ENCODE results near the gene CASK. TPM values are rescaled to one million over a fixed set of nuclear protein-coding genes. Genes with fewer than 3 reads are reported as not detected.

The CASK gene
- total and polyA plus RNA-seq, 4 donors = 3.6 to 14.8 (median 6.2) TPM

DNA sequence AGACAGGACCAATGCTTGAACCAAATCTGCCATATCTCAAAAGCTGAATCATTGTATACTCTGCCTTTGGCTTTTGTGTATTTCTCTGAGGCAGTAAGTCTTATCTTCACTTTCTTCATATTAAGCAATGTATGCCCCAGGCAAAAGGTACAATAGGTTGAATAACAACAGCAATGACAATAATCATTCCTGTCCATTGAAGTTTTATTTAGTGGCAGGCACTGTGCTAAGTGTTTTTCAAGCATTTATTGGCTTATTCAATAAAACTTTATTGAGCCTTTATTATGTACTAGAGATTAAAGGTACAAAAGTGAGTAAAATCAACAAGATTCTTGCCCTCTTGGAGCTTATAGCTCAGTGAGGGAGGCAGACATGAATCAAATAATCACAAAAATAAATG is 8.2 kb upstream of the CASK start:
- H3K9ac ChIP-seq (ENCODE audit: low read depth in 1 of 2, low read length in 2 of 2) = no peak overlapping the region
- no peak overlapping the region for H3K27ac ChIP-seq (ENCODE audit: low read depth in 1 of 2, low read length in 2 of 2)
- no peak for DNase-seq (ENCODE audit: low spot score)
- TF ChIP-seq, protein P1, sequence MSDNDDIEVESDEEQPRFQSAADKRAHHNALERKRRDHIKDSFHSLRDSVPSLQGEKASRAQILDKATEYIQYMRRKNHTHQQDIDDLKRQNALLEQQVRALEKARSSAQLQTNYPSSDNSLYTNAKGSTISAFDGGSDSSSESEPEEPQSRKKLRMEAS (IDR thresholded peaks at IDR 0.05) = no peak
- TF ChIP-seq EGR1 (IDR thresholded peaks at IDR 0.05; ENCODE audit: low read depth in 2 of 2) = no peak
- no peak for TF ChIP-seq FOXA2 (IDR thresholded peaks at IDR 0.05)
- no peak for TF ChIP-seq YY1 (IDR thresholded peaks at IDR 0.05)
- TF ChIP-seq TAF1 (conservative IDR thresholded peaks at IDR 0.05) = no peak
- no peak for TF ChIP-seq HNF4G (IDR thresholded peaks at IDR 0.05)
- no peak for TF ChIP-seq HNF4A (conservative IDR thresholded peaks at IDR 0.05)
- H3K4me1 ChIP-seq (ENCODE audit: control insufficient read depth in 4 of 4, insufficient read depth in 4 of 4, low read length in 3 of 4) = no peaks in the 10 kb centered on the region
- peaks cover 0 to 1% (median 0%) of the 10 kb centered on the region in 4 donors for H3K9me3 ChIP-seq (ENCODE audit: control insufficient read depth in 4 of 4, low read length in 3 of 4)
- H3K36me3 ChIP-seq (ENCODE audit: control insufficient read depth in 4 of 4, insufficient read depth in 3 of 4, low read depth in 1 of 4, low read length in 3 of 4) = no peaks in the 10 kb centered on the region
- no peaks in the 10 kb centered on the region for H3K27me3 ChIP-seq (ENCODE audit: control insufficient read depth in 4 of 4, insufficient read depth in 4 of 4, low read length in 3 of 4)
- H3K4me3 ChIP-seq (ENCODE audit: low read depth in 1 of 3, low read length in 3 of 3) = no peak overlapping the region

DNA sequence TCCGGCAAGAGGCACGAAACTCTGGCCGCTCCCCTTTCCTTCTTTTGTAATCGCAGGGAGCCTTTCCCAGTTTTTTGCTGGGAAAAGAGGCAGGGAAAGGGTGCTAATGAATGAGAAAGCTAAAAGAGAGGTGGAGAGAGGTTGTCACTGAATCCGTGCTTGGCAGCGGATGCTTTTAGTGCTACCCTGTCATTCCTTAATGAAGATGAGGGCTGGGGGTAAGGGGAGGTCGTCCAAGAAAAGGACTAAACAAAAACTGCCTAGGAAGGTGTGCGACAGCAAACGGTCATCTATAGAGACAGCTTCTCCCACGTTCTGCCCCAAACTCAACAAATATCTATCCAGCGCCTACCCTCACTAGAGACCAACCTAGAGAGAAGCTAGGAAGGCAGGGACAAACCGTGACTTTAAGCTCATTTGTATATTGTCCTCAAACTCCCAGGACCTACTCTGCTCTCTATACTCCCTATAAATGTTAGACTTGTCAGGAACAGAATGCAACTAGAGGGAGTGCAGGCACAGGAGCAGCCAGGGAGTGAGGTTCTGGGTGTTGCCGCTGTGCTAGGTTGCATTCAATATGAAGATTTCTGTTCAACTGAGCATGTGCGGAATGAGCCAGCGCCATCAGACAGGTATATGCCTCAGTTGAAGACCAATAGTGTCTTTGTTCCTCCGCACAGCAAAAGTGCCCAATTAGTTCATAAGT is 777 bp upstream of the CASK start:
- DNase-seq (ENCODE audit: low spot score) = no peak
- no peaks in the 10 kb centered on the region for H3K9me3 ChIP-seq (ENCODE audit: control insufficient read depth in 4 of 4, low read length in 3 of 4)
- TF ChIP-seq, protein P2, sequence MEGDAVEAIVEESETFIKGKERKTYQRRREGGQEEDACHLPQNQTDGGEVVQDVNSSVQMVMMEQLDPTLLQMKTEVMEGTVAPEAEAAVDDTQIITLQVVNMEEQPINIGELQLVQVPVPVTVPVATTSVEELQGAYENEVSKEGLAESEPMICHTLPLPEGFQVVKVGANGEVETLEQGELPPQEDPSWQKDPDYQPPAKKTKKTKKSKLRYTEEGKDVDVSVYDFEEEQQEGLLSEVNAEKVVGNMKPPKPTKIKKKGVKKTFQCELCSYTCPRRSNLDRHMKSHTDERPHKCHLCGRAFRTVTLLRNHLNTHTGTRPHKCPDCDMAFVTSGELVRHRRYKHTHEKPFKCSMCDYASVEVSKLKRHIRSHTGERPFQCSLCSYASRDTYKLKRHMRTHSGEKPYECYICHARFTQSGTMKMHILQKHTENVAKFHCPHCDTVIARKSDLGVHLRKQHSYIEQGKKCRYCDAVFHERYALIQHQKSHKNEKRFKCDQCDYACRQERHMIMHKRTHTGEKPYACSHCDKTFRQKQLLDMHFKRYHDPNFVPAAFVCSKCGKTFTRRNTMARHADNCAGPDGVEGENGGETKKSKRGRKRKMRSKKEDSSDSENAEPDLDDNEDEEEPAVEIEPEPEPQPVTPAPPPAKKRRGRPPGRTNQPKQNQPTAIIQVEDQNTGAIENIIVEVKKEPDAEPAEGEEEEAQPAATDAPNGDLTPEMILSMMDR (IDR thresholded peaks at IDR 0.05; ENCODE audit: low read depth, low read length, missing input control) = no peak
- TF ChIP-seq FOXA2 (IDR thresholded peaks at IDR 0.05) (no peak), TAF1 (conservative IDR thresholded peaks at IDR 0.05) (no peak), FOXA1 (IDR thresholded peaks at IDR 0.05) (no peak), RAD21 (IDR thresholded peaks at IDR 0.05) (peak; percentile 27 to 33), JUND (IDR thresholded peaks at IDR 0.05) (no peak), RXRA (IDR thresholded peaks at IDR 0.05) (no peak)
- WGBS = 2% methylated on average over 16 of the region's 16 CpGs
- peak overlapping the region; percentile 73 to 79 for H3K27ac ChIP-seq (ENCODE audit: low read depth in 1 of 2, low read length in 2 of 2)
- H3K36me3 ChIP-seq (ENCODE audit: control insufficient read depth in 4 of 4, insufficient read depth in 3 of 4, low read depth in 1 of 4, low read length in 3 of 4) = no peaks in the 10 kb centered on the region
- no peaks in the 10 kb centered on the region for H3K27me3 ChIP-seq (ENCODE audit: control insufficient read depth in 4 of 4, insufficient read depth in 4 of 4, low read length in 3 of 4)
- H3K9ac ChIP-seq (ENCODE audit: low read depth in 1 of 2, low read length in 2 of 2) = peak overlapping the region in 1 of 2 donors; percentile 66
- peak overlapping the region; percentile 67 to 76 (median 68) for H3K4me3 ChIP-seq (ENCODE audit: low read depth in 1 of 3, low read length in 3 of 3)
- H3K4me1 ChIP-seq (ENCODE audit: control insufficient read depth in 4 of 4, insufficient read depth in 4 of 4, low read length in 3 of 4) = peaks cover 0 to 4% (median 1%) of the 10 kb centered on the region in 4 donors

DNA sequence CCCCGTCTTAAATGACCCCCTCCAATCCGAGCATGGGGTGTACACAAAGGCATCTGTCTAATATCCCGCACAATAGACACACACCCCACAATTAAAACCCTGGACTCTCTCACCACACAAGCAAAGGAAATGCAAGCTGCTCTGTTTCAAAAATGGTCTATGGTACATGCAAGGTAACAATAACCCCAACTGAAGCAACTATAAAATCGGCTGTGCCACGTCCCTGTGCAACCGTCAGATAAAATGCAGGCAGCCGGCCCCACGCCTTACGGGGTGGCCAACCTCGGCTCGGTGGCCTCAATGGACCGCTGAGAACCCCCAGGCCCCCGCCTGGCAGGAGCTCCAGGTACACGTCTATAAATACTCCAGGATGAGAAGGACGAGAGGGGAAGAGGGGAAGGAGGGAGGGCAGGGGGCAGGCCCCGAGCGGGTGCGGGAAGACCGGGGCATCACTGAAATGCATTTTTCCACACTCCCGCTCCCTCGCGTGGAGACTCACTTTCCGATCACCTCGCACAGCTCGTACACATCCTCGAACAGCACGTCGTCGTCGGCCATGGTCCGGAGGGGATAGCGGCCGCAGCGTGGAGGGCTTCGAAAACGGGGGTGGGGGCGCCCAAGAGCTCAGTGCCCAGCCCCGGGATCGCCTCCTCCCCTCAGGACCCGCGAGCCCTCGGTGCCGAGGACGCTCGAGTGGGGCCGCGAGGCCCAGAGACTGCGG is 763 bp downstream of the CASK start:
- TF ChIP-seq, protein P2 (IDR thresholded peaks at IDR 0.05; ENCODE audit: low read depth, low read length, missing input control) = no peak
- TF ChIP-seq, protein P3, sequence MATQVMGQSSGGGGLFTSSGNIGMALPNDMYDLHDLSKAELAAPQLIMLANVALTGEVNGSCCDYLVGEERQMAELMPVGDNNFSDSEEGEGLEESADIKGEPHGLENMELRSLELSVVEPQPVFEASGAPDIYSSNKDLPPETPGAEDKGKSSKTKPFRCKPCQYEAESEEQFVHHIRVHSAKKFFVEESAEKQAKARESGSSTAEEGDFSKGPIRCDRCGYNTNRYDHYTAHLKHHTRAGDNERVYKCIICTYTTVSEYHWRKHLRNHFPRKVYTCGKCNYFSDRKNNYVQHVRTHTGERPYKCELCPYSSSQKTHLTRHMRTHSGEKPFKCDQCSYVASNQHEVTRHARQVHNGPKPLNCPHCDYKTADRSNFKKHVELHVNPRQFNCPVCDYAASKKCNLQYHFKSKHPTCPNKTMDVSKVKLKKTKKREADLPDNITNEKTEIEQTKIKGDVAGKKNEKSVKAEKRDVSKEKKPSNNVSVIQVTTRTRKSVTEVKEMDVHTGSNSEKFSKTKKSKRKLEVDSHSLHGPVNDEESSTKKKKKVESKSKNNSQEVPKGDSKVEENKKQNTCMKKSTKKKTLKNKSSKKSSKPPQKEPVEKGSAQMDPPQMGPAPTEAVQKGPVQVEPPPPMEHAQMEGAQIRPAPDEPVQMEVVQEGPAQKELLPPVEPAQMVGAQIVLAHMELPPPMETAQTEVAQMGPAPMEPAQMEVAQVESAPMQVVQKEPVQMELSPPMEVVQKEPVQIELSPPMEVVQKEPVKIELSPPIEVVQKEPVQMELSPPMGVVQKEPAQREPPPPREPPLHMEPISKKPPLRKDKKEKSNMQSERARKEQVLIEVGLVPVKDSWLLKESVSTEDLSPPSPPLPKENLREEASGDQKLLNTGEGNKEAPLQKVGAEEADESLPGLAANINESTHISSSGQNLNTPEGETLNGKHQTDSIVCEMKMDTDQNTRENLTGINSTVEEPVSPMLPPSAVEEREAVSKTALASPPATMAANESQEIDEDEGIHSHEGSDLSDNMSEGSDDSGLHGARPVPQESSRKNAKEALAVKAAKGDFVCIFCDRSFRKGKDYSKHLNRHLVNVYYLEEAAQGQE (IDR thresholded peaks at IDR 0.05) = no peak
- no peak for TF ChIP-seq RXRA (IDR thresholded peaks at IDR 0.05)
- no peak for TF ChIP-seq FOXA1 (IDR thresholded peaks at IDR 0.05)
- no peak for TF ChIP-seq EGR1 (IDR thresholded peaks at IDR 0.05; ENCODE audit: low read depth in 2 of 2)
- TF ChIP-seq, protein P1 (IDR thresholded peaks at IDR 0.05) = no peak
- Histone ChIP-seq H3K27me3 (ENCODE audit: control insufficient read depth in 4 of 4, insufficient read depth in 4 of 4, low read length in 3 of 4) (no peaks in the 10 kb centered on the region), H3K4me1 (ENCODE audit: control insufficient read depth in 4 of 4, insufficient read depth in 4 of 4, low read length in 3 of 4) (peaks cover 0 to 4% (median 1%) of the 10 kb centered on the region in 4 donors), H3K9ac (ENCODE audit: low read depth in 1 of 2, low read length in 2 of 2) (peak overlapping the region; percentile 1 to 22), H3K4me3 (ENCODE audit: low read depth in 1 of 3, low read length in 3 of 3) (peak overlapping the region; percentile 67 to 84 (median 68)), H3K9me3 (ENCODE audit: control insufficient read depth in 4 of 4, low read length in 3 of 4) (no peaks in the 10 kb centered on the region), H3K36me3 (ENCODE audit: control insufficient read depth in 4 of 4, insufficient read depth in 3 of 4, low read depth in 1 of 4, low read length in 3 of 4) (no peaks in the 10 kb centered on the region), H3K27ac (ENCODE audit: low read depth in 1 of 2, low read length in 2 of 2) (peak overlapping the region; percentile 19 to 23)
- DNase-seq (ENCODE audit: low spot score) = peak; percentile 33
- WGBS = under 1% methylated on average over 48 of the region's 48 CpGs
